GM23248 (cell line): ENCODE measurements around the gene USP37. TPM values are rescaled to one million over a fixed set of nuclear protein-coding genes. Genes with fewer than 3 reads are reported as not detected.

ENCODE experiments used
- DNase-seq: peaks from one replicate; pipeline ENCODE4 v3.0.0-alpha.2; 2015
- H2AFZ ChIP-seq: fragments of 200-600 bp; sonication (generic); 2 replicates; pipeline ENCODE4 v1.6.1; 2016; ENCODE audit warnings: antibody characterized with exemption
- H3F3A ChIP-seq: fragments of 200-600 bp; sonication (generic); 2 replicates; pipeline ENCODE4 v1.6.1; 2016; ENCODE audit warnings: mild to moderate bottlenecking, antibody characterized with exemption, mixed run types; ENCODE audit not compliant: insufficient read depth
- H3K27ac ChIP-seq: fragments of 200-600 bp; sonication (generic); 2 replicates; pipeline ENCODE4 v1.5.1; 2016; ENCODE audit warnings: mild to moderate bottlenecking
- H3K27me3 ChIP-seq: fragments of 200-600 bp; sonication (generic); replicated peaks from 2 replicates; pipeline ENCODE4 v1.6.1; 2016; ENCODE audit warnings: mild to moderate bottlenecking; ENCODE audit not compliant: insufficient read depth
- H3K36me3 ChIP-seq: fragments of 200-600 bp; sonication (generic); 2 replicates; pipeline ENCODE4 v1.6.1; 2016; ENCODE audit warnings: low read depth, mild to moderate bottlenecking
- H3K4me1 ChIP-seq: fragments of 200-600 bp; sonication (generic); 2 replicates; pipeline ENCODE4 v1.6.1; 2016; ENCODE audit warnings: mild to moderate bottlenecking; ENCODE audit not compliant: insufficient read depth
- H3K4me2 ChIP-seq: fragments of 200-600 bp; sonication (generic); one replicate; pipeline ENCODE4 v1.6.1; 2016; ENCODE audit warnings: mild to moderate bottlenecking; ENCODE audit not compliant: unreplicated experiment
- H3K4me3 ChIP-seq: fragments of 200-600 bp; sonication (generic); 2 replicates; pipeline ENCODE4 v1.5.1; 2016; ENCODE audit warnings: mild to moderate bottlenecking
- H3K79me2 ChIP-seq: fragments of 200-600 bp; sonication (generic); 2 replicates; pipeline ENCODE4 v1.6.1; 2016; ENCODE audit warnings: mild to moderate bottlenecking; ENCODE audit not compliant: insufficient read depth
- H3K9ac ChIP-seq: fragments of 200-600 bp; sonication (generic); 2 replicates; pipeline ENCODE4 v1.6.1; 2016; ENCODE audit warnings: mild to moderate bottlenecking
- H3K9me2 ChIP-seq: fragments of 200-600 bp; sonication (generic); 2 replicates; pipeline ENCODE4 v1.6.1; 2016; ENCODE audit warnings: mixed run types, mild to moderate bottlenecking, moderate library complexity; ENCODE audit not compliant: insufficient read depth
- H3K9me3 ChIP-seq: fragments of 200-600 bp; sonication (generic); one replicate; pipeline ENCODE4 v1.6.1; 2017; ENCODE audit warnings: low read depth
- H4K20me1 ChIP-seq: fragments of 200-600 bp; sonication (generic); 2 replicates; pipeline ENCODE4 v1.6.0; 2016; ENCODE audit not compliant: insufficient read depth
- EZH2 ChIP-seq: fragments of 200-600 bp; sonication (generic); IDR thresholded peaks from 2 replicates; pipeline ENCODE4 v1.6.1; 2018; ENCODE audit warnings: antibody characterized with exemption, mild to moderate bottlenecking; ENCODE audit not compliant: insufficient read depth, poor library complexity, severe bottlenecking
- EZH2phosphoT487 ChIP-seq: fragments of 200-600 bp; sonication (generic); IDR thresholded peaks from 2 replicates; pipeline ENCODE4 v1.6.1; 2018; ENCODE audit warnings: antibody characterized with exemption, moderate library complexity, mild to moderate bottlenecking, low read depth; ENCODE audit not compliant: insufficient read depth
- WGBS, 2 experiments: methylation state at CpG; one replicate each; pipeline ENCODE4 v1.1.6; 2015 to 2017; ENCODE audit warnings: low lambda C conversion rate in 2 of 2, low coverage in 1 of 2; ENCODE audit errors: missing lambda C conversion rate in 2 of 2; 5-methylcytosine and 5-hydroxymethylcytosine counted together
- in situ Hi-C: fragments of 300-500 bp; cut with MboI; formaldehyde crosslinking; loops from 2 replicates; pipeline ENCODE4 v1.15.0; 2020
- polyA plus RNA-seq: library from polyadenylated mRNA; unstranded; fragments of >200 nt; fragmentation: Nextera tagmentation; extraction: Ambion mirVana; gene quantifications from 2 replicates; pipeline ENCODE4 v1.2.1, GENCODE V29; 2016
- total RNA-seq: library from RNA; depleted of rRNA; stranded (reverse); fragments of >200 nt; shearing (Covaris generic); gene quantifications from 2 replicates; pipeline ENCODE4 v1.2.3, GENCODE V29; 2014

The USP37 gene
- total and polyA plus RNA-seq, 2 experiments from 2014 or later: 5.0 to 6.6 TPM

DNA sequence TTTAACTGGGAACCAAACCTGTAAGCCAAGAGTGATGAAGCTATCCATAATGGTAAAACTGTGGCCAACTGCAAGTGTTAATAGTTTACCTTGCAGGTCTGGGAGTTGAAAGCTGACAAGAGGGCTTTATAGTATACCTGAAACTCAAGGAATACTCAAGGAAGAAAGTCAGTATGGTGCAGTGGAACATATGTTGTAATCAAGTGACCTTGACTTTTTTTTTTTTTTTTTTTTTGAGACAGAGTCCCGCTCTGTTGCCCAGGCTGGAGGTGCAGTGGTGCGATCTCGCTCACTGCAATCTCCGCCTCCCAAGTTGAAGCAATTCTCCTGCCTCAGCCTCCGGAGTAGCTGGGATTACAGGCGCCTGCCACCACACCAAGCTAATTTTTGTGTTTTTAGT, 121.6 kb downstream of the USP37 start:
- no peaks in the 10 kb centered on the region for H3K4me1 ChIP-seq
- TF ChIP-seq EZH2: no peak
- TF ChIP-seq EZH2phosphoT487: no peak
- H3F3A ChIP-seq: no peaks in the 10 kb centered on the region; the same call in 1 of the 2 replicates
- no peak overlapping the region for H3K27ac ChIP-seq
- H4K20me1 ChIP-seq: no peaks in the 10 kb centered on the region
- H3K79me2 ChIP-seq: no peaks in the 10 kb centered on the region
- WGBS, 2 experiments: 90 to 99% methylated on average over 6 of the region's 6 CpGs
- H3K9me2 ChIP-seq: no peaks in the 10 kb centered on the region
- in situ Hi-C loops: no loop called here
- no peak overlapping the region for H3K4me3 ChIP-seq
- H2AFZ ChIP-seq: no peak overlapping the region
- peaks cover 5% of the 10 kb centered on the region; the same call in 1 of the 2 replicates for H3K36me3 ChIP-seq
- H3K27me3 ChIP-seq: no peaks in the 10 kb centered on the region
- no peak overlapping the region for H3K9ac ChIP-seq
- no peak for DNase-seq
- H3K4me2 ChIP-seq: no peak overlapping the region
- H3K9me3 ChIP-seq: no peaks in the 10 kb centered on the region

DNA sequence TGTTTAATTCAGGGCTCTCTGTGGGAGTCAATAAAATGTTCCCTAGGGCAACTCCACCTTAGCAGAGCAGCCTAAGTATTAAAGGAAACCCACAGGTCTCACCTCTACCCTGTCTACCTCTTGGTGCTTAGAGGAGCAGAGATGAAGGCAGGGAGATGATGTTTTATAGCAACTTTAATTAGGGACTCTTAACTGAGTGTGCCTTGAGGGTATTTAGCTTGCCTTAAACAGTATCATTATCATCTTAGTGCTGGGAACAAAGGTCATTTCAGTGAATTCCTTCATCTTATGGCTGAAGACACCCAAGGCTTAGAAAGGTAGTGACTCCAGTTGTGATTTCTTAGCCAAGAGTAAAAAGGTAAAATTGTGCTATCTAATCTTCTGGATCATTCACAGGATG, 122.5 kb downstream of the USP37 start:
- Histone ChIP-seq H3K36me3 (peaks cover 5% of the 10 kb centered on the region; the same call in 1 of the 2 replicates), H3K27me3 (no peaks in the 10 kb centered on the region), H3K4me2 (no peak overlapping the region), H2AFZ (no peak overlapping the region), H4K20me1 (no peaks in the 10 kb centered on the region), H3F3A (no peaks in the 10 kb centered on the region; the same call in 1 of the 2 replicates), H3K4me3 (no peak overlapping the region), H3K4me1 (no peaks in the 10 kb centered on the region), H3K9ac (no peak overlapping the region), H3K27ac (no peak overlapping the region), H3K9me3 (no peaks in the 10 kb centered on the region), H3K79me2 (no peaks in the 10 kb centered on the region), H3K9me2 (no peaks in the 10 kb centered on the region)
- no peak for DNase-seq
- in situ Hi-C loops: no loop called here
- TF ChIP-seq EZH2phosphoT487 (no peak), EZH2 (no peak)

DNA sequence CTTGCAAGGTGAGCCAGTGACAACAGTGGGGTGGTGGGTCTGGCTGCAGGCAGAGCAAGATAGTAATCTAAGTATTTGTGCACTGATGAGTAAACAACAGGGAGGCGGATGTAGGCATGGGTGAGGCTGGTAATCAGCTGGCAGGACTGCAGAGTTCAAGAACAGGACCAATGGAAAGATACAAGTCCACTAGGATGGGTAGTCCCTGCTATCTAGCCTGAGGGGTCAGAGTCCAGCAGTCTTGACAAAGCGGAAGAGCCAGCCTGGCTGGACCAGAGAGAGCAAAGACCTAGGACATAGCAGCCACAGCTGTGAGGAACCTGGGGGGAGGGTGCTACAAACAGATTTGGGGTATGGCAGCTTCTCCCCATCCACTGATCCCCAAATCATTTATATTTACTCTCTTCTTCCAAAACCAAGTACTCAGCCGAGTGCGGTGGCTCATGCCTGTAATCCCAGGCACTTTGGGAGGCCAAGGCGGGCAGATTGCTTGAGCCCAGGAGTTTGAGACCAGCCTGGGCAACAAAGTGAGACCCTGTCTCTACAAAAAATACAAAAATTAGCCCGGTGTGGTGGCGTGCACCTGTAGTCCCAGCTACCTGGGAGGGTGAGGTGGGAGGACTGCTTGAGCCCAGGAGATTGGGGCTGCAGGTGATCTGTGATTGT, 123.3 kb downstream of the USP37 start:
- Histone ChIP-seq H3K4me1 (no peaks in the 10 kb centered on the region), H3F3A (no peaks in the 10 kb centered on the region; the same call in 1 of the 2 replicates), H3K9me3 (no peaks in the 10 kb centered on the region), H2AFZ (no peak overlapping the region), H3K27ac (no peak overlapping the region), H3K9ac (no peak overlapping the region), H3K27me3 (no peaks in the 10 kb centered on the region), H3K36me3 (peaks cover 3% of the 10 kb centered on the region; the same call in 1 of the 2 replicates), H3K4me2 (no peak overlapping the region), H4K20me1 (no peaks in the 10 kb centered on the region), H3K9me2 (no peaks in the 10 kb centered on the region), H3K79me2 (no peaks in the 10 kb centered on the region), H3K4me3 (no peak overlapping the region)
- in situ Hi-C loops: no loop called here
- TF ChIP-seq EZH2 (no peak), EZH2phosphoT487 (no peak)
- 94 to 97% methylated on average over 7 of the region's 7 CpGs for WGBS, 2 experiments
- DNase-seq: no peak

DNA sequence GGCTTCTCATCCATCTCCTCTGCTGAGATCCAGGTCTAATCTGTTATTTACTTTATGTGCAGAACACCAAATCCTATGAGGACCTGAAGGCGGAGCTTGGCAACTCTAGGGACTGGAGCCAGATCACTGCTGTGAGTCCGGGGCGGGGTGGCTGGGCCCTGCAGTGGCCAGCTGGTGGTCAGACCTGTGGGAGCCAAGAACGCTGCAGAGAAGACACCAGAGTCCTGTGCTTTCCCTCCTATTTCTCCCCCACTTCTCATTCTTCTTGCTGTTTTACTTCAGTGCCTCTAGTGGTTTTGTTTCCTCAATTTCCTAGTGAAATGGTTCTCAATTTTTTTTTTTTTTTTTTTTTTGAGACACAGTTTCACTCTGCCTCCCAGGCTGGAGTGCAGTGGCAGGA, 129.6 kb downstream of the USP37 start:
- no peaks in the 10 kb centered on the region for H3K4me1 ChIP-seq
- DNase-seq: no peak

DNA sequence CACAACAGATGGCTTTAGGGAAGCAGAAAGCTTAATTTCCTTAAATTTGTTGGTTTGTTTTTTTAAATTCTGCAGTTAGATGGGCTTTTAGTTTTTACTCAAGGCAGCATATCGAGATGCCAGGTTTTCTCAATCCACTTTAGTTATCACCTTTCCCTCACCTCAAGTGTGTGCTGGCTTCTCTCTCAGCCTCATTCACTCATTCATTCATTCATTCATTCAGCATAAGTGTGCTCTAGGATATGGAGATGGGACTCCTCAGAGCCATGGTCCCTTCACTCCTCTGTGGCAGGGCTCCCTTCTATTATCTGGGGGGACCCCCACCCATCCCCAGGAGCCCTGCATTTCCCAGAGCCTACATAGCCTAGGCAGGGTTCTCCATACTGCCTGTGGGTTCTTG, 130.2 kb downstream of the USP37 start:
- Histone ChIP-seq H3K4me3 (no peak overlapping the region), H3K27ac (no peak overlapping the region), H3K9ac (no peak overlapping the region), H3K9me2 (no peaks in the 10 kb centered on the region), H3K27me3 (no peaks in the 10 kb centered on the region), H3K9me3 (no peaks in the 10 kb centered on the region), H3K4me1 (no peaks in the 10 kb centered on the region), H2AFZ (no peak overlapping the region), H3F3A (no peaks in the 10 kb centered on the region), H3K4me2 (no peak overlapping the region), H3K79me2 (no peaks in the 10 kb centered on the region), H3K36me3 (no peaks in the 10 kb centered on the region), H4K20me1 (no peaks in the 10 kb centered on the region)
- TF ChIP-seq EZH2: no peak
- 91 to 100% methylated on average over 1 of the region's 1 CpG for WGBS, 2 experiments
- in situ Hi-C loops: no loop called here
- DNase-seq: no peak

More for the DNA sequence above, 129.6 kb downstream of the USP37 start:
- no peaks in the 10 kb centered on the region for H3F3A ChIP-seq
- H3K79me2 ChIP-seq: no peaks in the 10 kb centered on the region
- H3K4me3 ChIP-seq: no peak overlapping the region
- H3K36me3 ChIP-seq: no peaks in the 10 kb centered on the region
- in situ Hi-C loops: no loop called here
- H3K9ac ChIP-seq: no peak overlapping the region
- TF ChIP-seq EZH2: no peak
- no peak for TF ChIP-seq EZH2phosphoT487
- no peak overlapping the region for H2AFZ ChIP-seq
- H3K27ac ChIP-seq: no peak overlapping the region
- no peaks in the 10 kb centered on the region for H3K9me2 ChIP-seq
- no peak overlapping the region for H3K4me2 ChIP-seq
- no peaks in the 10 kb centered on the region for H3K27me3 ChIP-seq
- H3K9me3 ChIP-seq: no peaks in the 10 kb centered on the region
- 74 to 77% methylated on average over 4 of the region's 4 CpGs for WGBS, 2 experiments
- no peaks in the 10 kb centered on the region for H4K20me1 ChIP-seq
